ENCODE results near the gene CT45A2.
"Not testable (repeated sequence)": the region's sequence is repeated elsewhere in the genome, so short reads cannot be mapped to it uniquely, and the experiment has no call there.

The CT45A2 gene, protein sequence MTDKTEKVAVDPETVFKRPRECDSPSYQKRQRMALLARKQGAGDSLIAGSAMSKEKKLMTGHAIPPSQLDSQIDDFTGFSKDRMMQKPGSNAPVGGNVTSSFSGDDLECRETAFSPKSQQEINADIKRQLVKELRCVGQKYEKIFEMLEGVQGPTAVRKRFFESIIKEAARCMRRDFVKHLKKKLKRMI

DNA sequence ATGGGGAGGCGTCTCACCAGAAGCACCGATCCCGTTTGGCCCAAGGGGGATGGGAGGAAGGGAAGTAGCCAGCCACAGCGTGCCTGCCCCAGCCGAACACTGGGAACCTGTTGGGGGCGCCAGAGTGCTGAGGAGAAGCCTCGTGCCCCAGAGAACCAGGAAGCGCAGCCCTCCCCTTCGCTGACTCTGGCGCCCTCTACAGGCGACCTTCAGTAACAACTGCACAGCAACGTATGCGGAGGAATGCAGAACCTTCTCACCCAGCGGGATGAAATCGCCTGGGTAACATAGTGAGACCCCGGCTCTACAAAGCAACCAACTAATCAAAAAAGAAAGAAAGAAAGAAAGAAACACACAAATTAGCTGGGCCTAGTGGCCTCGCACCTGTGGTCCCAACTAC is at the start of gene CT45A2:
CT45A2 (minus strand) TSS at position 101 of the 400 bp plus-strand sequence. CDS start 3,747 bp downstream, outside the sequence.
- not testable (repeated sequence) for H3K9me3 Mint-ChIP-seq; H3K27ac Mint-ChIP-seq; DNase-seq; H3K4me1 Mint-ChIP-seq (ENCODE audit: low read depth); H3K27me3 Mint-ChIP-seq; H3K36me3 Mint-ChIP-seq (ENCODE audit: low read depth); H3K4me3 Mint-ChIP-seq

DNA sequence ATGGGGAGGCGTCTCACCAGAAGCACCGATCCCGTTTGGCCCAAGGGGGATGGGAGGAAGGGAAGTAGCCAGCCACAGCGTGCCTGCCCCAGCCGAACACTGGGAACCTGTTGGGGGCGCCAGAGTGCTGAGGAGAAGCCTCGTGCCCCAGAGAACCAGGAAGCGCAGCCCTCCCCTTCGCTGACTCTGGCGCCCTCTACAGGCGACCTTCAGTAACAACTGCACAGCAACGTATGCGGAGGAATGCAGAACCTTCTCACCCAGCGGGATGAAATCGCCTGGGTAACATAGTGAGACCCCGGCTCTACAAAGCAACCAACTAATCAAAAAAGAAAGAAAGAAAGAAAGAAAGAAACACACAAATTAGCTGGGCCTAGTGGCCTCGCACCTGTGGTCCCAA is 34.6 kb upstream of the CT45A2 start, which contains the start of gene CT45A8:
CT45A8 (minus strand) TSS at position 101 of the 400 bp plus-strand sequence. CDS start 3,755 bp downstream, outside the sequence.
- not testable (repeated sequence) for H3K27me3 Mint-ChIP-seq; H3K36me3 Mint-ChIP-seq (ENCODE audit: low read depth); H3K4me1 Mint-ChIP-seq (ENCODE audit: low read depth); H3K9me3 Mint-ChIP-seq; H3K4me3 Mint-ChIP-seq; DNase-seq; H3K27ac Mint-ChIP-seq

DNA sequence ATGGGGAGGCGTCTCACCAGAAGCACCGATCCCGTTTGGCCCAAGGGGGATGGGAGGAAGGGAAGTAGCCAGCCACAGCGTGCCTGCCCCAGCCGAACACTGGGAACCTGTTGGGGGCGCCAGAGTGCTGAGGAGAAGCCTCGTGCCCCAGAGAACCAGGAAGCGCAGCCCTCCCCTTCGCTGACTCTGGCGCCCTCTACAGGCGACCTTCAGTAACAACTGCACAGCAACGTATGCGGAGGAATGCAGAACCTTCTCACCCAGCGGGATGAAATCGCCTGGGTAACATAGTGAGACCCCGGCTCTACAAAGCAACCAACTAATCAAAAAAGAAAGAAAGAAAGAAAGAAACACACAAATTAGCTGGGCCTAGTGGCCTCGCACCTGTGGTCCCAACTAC is 17.4 kb upstream of the CT45A2 start, which contains the start of gene CT45A7:
CT45A7 (minus strand) TSS at position 101 of the 400 bp plus-strand sequence. CDS start 3,747 bp downstream, outside the sequence.
- H3K27ac Mint-ChIP-seq, H3K27me3 Mint-ChIP-seq, H3K4me3 Mint-ChIP-seq: not testable (repeated sequence)

DNA sequence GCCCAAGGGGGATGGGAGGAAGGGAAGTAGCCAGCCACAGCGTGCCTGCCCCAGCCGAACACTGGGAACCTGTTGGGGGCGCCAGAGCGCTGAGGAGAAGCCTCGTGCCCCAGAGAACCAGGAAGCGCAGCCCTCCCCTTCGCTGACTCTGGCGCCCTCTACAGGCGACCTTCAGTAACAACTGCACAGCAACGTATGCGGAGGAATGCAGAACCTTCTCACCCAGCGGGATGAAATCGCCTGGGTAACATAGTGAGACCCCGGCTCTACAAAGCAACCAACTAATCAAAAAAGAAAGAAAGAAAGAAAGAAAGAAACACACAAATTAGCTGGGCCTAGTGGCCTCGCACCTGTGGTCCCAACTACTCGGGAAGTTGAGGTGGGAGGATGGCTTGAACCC is 17.1 kb downstream of the CT45A2 start, which contains the start of gene CT45A6:
CT45A6 (minus strand) TSS at position 101 of the 400 bp plus-strand sequence. CDS start 3,794 bp downstream, outside the sequence.
- not testable (repeated sequence) for H3K36me3 Mint-ChIP-seq (ENCODE audit: low read depth); H3K9me3 Mint-ChIP-seq; H3K27ac Mint-ChIP-seq; DNase-seq; H3K4me1 Mint-ChIP-seq (ENCODE audit: low read depth); H3K4me3 Mint-ChIP-seq; H3K27me3 Mint-ChIP-seq

More for the DNA sequence above, 17.4 kb upstream of the CT45A2 start, which contains the start of gene CT45A7:
- not testable (repeated sequence) for H3K9me3 Mint-ChIP-seq; H3K4me1 Mint-ChIP-seq (ENCODE audit: low read depth); DNase-seq; H3K36me3 Mint-ChIP-seq (ENCODE audit: low read depth)

DNA sequence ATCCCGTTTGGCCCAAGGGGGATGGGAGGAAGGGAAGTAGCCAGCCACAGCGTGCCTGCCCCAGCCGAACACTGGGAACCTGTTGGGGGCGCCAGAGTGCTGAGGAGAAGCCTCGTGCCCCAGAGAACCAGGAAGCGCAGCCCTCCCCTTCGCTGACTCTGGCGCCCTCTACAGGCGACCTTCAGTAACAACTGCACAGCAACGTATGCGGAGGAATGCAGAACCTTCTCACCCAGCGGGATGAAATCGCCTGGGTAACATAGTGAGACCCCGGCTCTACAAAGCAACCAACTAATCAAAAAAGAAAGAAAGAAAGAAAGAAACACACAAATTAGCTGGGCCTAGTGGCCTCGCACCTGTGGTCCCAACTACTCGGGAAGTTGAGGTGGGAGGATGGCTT is 34.4 kb downstream of the CT45A2 start, which contains the start of gene CT45A5:
CT45A5 (minus strand) TSS at position 101 of the 400 bp plus-strand sequence. CDS start 3,774 bp downstream, outside the sequence.
- not testable (repeated sequence) for H3K4me1 Mint-ChIP-seq (ENCODE audit: low read depth); H3K27ac Mint-ChIP-seq; H3K36me3 Mint-ChIP-seq (ENCODE audit: low read depth); H3K4me3 Mint-ChIP-seq; H3K27me3 Mint-ChIP-seq; DNase-seq; H3K9me3 Mint-ChIP-seq

DNA sequence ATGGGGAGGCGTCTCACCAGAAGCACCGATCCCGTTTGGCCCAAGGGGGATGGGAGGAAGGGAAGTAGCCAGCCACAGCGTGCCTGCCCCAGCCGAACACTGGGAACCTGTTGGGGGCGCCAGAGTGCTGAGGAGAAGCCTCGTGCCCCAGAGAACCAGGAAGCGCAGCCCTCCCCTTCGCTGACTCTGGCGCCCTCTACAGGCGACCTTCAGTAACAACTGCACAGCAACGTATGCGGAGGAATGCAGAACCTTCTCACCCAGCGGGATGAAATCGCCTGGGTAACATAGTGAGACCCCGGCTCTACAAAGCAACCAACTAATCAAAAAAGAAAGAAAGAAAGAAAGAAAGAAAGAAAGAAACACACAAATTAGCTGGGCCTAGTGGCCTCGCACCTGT is 51.7 kb downstream of the CT45A2 start, which contains the start of gene CT45A3:
CT45A3 (minus strand) TSS at position 101 of the 400 bp plus-strand sequence. CDS start 3,747 bp downstream, outside the sequence.
- H3K9me3 Mint-ChIP-seq; H3K4me3 Mint-ChIP-seq; H3K4me1 Mint-ChIP-seq (ENCODE audit: low read depth); H3K27ac Mint-ChIP-seq; H3K27me3 Mint-ChIP-seq; DNase-seq; H3K36me3 Mint-ChIP-seq (ENCODE audit: low read depth): not testable (repeated sequence)

Measured in activated T-cell treated with anti-CD3 and anti-CD28 coated beads, Interleukin-2, amount 50 U/mL, for 24 hours (primary cell).